WTC11 (cell line): ENCODE measurements around the gene FXYD6. TPM values are rescaled to one million over a fixed set of nuclear protein-coding genes. Genes with fewer than 3 reads are reported as not detected.

Experiments used
- ATAC-seq: fragments of 200-7000 bp; cut with Tn5 transposase; 2 replicates; pipeline ENCODE4 v1.10.0; 2021; ENCODE audit warnings: mild to moderate bottlenecking, moderate library complexity
- CTCF ChIA-PET: fragments of 300-600 bp; sonication (Branson Sonifier 250); formaldehyde crosslinking; loops from one replicate; lab custom pipeline; 2021; ENCODE audit warnings: antibody characterized with exemption; lab: Charles Lee
- POLR2A ChIA-PET: fragments of 350-600 bp; sonication (Branson Sonifier 250); formaldehyde crosslinking; loops from one replicate; lab custom pipeline; 2021; ENCODE audit warnings: antibody characterized with exemption; lab: Charles Lee
- DNase-seq: peaks from one replicate; pipeline ENCODE4 v3.0.0; 2021; ENCODE audit warnings: low spot score
- H3K27ac Mint-ChIP-seq: 2 replicates; pipeline ENCODE4 v1.8.0; 2021; ENCODE audit warnings: mixed read lengths
- H3K27me3 Mint-ChIP-seq: 2 replicates; pipeline ENCODE4 v1.8.0; 2021; ENCODE audit warnings: low read depth, mild to moderate bottlenecking, moderate library complexity, mixed read lengths
- H3K36me3 Mint-ChIP-seq: 2 replicates; pipeline ENCODE4 v1.8.0; 2021; ENCODE audit warnings: mixed read lengths
- H3K4me1 Mint-ChIP-seq: 2 replicates; pipeline ENCODE4 v1.8.0; 2022; ENCODE audit warnings: mixed read lengths
- H3K4me3 Mint-ChIP-seq: 2 replicates; pipeline ENCODE4 v1.8.0; 2021; ENCODE audit warnings: mild to moderate bottlenecking, moderate library complexity, mixed read lengths
- H3K9me3 Mint-ChIP-seq: 2 replicates; pipeline ENCODE4 v1.8.0; 2021; ENCODE audit warnings: mixed read lengths
- CREB1 ChIP-seq: sonication (generic); formaldehyde crosslinking; IDR thresholded peaks from 2 replicates; pipeline ENCODE4 v1.8.0; 2023; ENCODE audit warnings: mild to moderate bottlenecking, missing genetic modification reagents
- ETV6 ChIP-seq: sonication (generic); formaldehyde crosslinking; IDR thresholded peaks from 2 replicates; pipeline ENCODE4 v1.8.1; 2022; ENCODE audit warnings: mild to moderate bottlenecking, missing genetic modification reagents
- GTF2I ChIP-seq: fragments of 250-450 bp; sonication (Bioruptor Pico); conservative IDR thresholded peaks from 2 replicates; pipeline ENCODE4 v1.4.0; 2021; ENCODE audit warnings: mild to moderate bottlenecking
- JAZF1 ChIP-seq: fragments of 250-450 bp; sonication (Bioruptor Pico); IDR thresholded peaks from 2 replicates; pipeline ENCODE4 v1.9.0; 2021; ENCODE audit warnings: moderate library complexity, mild to moderate bottlenecking, inconsistent platforms
- PRRX2 ChIP-seq: fragments of 250-450 bp; sonication (Bioruptor Pico); IDR thresholded peaks from 2 replicates; pipeline ENCODE4 v1.8.0; 2021; ENCODE audit warnings: mild to moderate bottlenecking
- ZBTB21 ChIP-seq: sonication (generic); formaldehyde crosslinking; IDR thresholded peaks from 2 replicates; pipeline ENCODE4 v1.8.1; 2023; ENCODE audit warnings: mild to moderate bottlenecking, missing genetic modification reagents, borderline replicate concordance
- ZNF263 ChIP-seq: sonication (generic); formaldehyde crosslinking; IDR thresholded peaks from 2 replicates; pipeline ENCODE4 v1.8.1; 2022; ENCODE audit warnings: low read depth, mild to moderate bottlenecking, moderate library complexity, missing genetic modification reagents
- ZNF416 ChIP-seq: fragments of 250-450 bp; sonication (Bioruptor Pico); IDR thresholded peaks from 2 replicates; pipeline ENCODE4 v1.9.0; 2021; ENCODE audit warnings: mild to moderate bottlenecking, inconsistent platforms
- ZNF671 ChIP-seq: fragments of 250-450 bp; sonication (Bioruptor Pico); IDR thresholded peaks from 2 replicates; pipeline ENCODE4 v1.8.0; 2021; ENCODE audit warnings: mild to moderate bottlenecking
- total RNA-seq: library from RNA; stranded (reverse); gene quantifications from 3 replicates; pipeline ENCODE4 v1.2.3, GENCODE V29; 2021
- TF ChIP-seq, protein P1 (sequence below): sonication (generic); formaldehyde crosslinking; IDR thresholded peaks from 2 replicates; pipeline ENCODE4 v1.8.1; 2023; ENCODE audit warnings: mild to moderate bottlenecking, missing genetic modification reagents
- TF ChIP-seq, protein P2 (sequence below): sonication (generic); formaldehyde crosslinking; conservative IDR thresholded peaks from 2 replicates; pipeline ENCODE4 v1.8.1; 2023; ENCODE audit warnings: mild to moderate bottlenecking, low read depth, missing genetic modification reagents, moderate library complexity
- TF ChIP-seq, protein P3 (sequence below): sonication (generic); formaldehyde crosslinking; IDR thresholded peaks from 2 replicates; pipeline ENCODE4 v1.8.0; 2023; ENCODE audit warnings: mild to moderate bottlenecking, missing genetic modification reagents
- TF ChIP-seq, protein P4 (sequence below): fragments of 200-600 bp; IDR thresholded peaks from 2 replicates; pipeline ENCODE4 v1.8.0; 2022; ENCODE audit warnings: antibody characterized with exemption
- TF ChIP-seq, protein P5 (sequence below): sonication (generic); formaldehyde crosslinking; IDR thresholded peaks from 2 replicates; pipeline ENCODE4 v1.8.0; 2023; ENCODE audit warnings: missing genetic modification reagents, mild to moderate bottlenecking, borderline replicate concordance

The FXYD6 gene
- total RNA-seq, 1 experiment from 2014 or later, result 26.2 TPM

DNA sequence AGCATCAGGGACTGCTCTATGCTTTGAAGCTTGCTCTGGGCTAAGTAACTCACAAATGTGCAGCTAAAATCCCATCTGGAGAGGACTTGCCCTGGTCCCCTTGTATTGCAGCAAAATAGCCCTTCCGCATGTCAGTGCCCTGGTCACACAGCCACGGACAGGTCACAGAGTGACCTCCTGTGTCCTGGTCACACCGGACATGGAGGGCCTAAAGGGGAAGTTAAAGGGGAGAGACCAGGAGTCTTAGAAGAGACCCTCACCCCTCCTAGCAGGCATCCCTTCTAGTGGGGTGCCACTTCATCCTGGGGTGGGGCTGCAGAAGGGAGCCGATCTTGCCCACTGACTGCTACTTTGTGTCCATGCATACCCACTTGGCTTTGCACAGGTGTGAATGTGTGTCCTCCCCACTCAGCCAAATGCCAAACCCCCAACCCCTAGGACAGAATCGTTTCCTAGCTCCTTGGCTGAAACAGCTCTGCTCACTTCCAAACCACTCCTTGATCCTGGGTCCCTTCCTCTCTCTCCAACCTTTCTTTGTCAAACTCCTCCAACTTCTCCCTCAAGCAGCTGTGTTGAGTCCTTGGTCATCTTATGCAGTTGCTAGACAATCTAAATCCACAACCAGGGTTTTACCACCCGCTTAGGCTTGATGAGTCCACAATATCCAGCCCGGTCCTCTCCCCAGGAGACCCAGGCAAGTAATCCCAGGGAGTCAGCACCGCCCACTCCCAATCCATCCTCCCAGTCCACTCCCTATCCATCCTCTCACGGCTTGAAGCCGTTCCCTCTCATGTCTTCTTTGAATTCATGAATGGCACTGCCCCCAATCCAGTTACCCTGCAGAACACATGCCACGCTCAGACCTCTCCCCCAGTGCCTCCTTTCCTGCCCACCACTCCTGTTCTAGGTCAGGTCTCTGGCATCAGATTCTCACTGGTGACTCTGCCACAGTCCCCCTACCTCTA is 3.3 kb upstream of the FXYD6 start (continued):
- TF ChIP-seq, protein P1, sequence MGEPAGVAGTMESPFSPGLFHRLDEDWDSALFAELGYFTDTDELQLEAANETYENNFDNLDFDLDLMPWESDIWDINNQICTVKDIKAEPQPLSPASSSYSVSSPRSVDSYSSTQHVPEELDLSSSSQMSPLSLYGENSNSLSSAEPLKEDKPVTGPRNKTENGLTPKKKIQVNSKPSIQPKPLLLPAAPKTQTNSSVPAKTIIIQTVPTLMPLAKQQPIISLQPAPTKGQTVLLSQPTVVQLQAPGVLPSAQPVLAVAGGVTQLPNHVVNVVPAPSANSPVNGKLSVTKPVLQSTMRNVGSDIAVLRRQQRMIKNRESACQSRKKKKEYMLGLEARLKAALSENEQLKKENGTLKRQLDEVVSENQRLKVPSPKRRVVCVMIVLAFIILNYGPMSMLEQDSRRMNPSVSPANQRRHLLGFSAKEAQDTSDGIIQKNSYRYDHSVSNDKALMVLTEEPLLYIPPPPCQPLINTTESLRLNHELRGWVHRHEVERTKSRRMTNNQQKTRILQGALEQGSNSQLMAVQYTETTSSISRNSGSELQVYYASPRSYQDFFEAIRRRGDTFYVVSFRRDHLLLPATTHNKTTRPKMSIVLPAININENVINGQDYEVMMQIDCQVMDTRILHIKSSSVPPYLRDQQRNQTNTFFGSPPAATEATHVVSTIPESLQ, result no peak
- no peak for TF ChIP-seq ETV6 (CRISPR knock-in tag)
- TF ChIP-seq, protein P2, sequence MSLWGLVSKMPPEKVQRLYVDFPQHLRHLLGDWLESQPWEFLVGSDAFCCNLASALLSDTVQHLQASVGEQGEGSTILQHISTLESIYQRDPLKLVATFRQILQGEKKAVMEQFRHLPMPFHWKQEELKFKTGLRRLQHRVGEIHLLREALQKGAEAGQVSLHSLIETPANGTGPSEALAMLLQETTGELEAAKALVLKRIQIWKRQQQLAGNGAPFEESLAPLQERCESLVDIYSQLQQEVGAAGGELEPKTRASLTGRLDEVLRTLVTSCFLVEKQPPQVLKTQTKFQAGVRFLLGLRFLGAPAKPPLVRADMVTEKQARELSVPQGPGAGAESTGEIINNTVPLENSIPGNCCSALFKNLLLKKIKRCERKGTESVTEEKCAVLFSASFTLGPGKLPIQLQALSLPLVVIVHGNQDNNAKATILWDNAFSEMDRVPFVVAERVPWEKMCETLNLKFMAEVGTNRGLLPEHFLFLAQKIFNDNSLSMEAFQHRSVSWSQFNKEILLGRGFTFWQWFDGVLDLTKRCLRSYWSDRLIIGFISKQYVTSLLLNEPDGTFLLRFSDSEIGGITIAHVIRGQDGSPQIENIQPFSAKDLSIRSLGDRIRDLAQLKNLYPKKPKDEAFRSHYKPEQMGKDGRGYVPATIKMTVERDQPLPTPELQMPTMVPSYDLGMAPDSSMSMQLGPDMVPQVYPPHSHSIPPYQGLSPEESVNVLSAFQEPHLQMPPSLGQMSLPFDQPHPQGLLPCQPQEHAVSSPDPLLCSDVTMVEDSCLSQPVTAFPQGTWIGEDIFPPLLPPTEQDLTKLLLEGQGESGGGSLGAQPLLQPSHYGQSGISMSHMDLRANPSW (CRISPR knock-in tag), result no peak

DNA sequence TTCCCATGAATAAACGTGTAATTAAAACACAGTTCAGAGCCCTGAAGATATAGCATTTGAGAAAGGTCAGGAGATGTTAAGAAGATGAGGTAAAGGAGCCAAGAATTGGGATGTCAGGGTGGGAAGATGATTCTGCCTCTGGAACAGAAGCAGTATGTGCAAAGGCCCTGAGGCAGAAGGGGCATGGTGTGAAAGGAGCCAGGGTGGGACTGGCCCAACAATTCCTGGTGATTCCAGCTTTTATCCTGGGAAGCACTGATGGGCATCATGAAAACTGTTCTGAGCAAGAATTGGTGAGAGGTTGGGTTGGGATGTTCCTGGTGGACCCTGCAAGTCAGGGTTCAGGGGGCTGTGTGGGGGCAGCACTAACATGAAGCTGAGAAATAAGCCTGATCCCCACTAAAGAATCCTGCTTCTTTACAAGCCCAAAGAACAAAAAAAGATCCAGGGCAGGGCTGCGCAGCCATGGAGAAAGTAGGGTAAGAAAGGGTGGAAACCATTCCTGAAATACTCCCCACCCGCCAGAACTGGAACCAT is 2.5 kb upstream of the FXYD6 start:
- Mint-ChIP-seq H3K36me3 (no peaks in the 10 kb centered on the region), H3K27me3 (peaks cover 70% of the 10 kb centered on the region), H3K9me3 (no peaks in the 10 kb centered on the region), H3K27ac (no peak overlapping the region), H3K4me3 (no peak overlapping the region), H3K4me1 (peaks cover 40% of the 10 kb centered on the region)
- ChIA-PET CTCF (interaction anchor here (1.0 kb wide), 1 partner anchor 67 kb away, joined by 3 read pairs; no protein-coding TSS in a partner anchor), POLR2A (no interaction called here)
- ATAC-seq, result no peak
- TF ChIP-seq GTF2I (CRISPR knock-in tag) (no peak), ZNF671 (CRISPR knock-in tag) (no peak), ZBTB21 (CRISPR knock-in tag) (no peak), ZNF416 (CRISPR knock-in tag) (no peak), JAZF1 (CRISPR knock-in tag) (no peak), ZNF263 (CRISPR knock-in tag) (no peak)
- TF ChIP-seq, protein P3, sequence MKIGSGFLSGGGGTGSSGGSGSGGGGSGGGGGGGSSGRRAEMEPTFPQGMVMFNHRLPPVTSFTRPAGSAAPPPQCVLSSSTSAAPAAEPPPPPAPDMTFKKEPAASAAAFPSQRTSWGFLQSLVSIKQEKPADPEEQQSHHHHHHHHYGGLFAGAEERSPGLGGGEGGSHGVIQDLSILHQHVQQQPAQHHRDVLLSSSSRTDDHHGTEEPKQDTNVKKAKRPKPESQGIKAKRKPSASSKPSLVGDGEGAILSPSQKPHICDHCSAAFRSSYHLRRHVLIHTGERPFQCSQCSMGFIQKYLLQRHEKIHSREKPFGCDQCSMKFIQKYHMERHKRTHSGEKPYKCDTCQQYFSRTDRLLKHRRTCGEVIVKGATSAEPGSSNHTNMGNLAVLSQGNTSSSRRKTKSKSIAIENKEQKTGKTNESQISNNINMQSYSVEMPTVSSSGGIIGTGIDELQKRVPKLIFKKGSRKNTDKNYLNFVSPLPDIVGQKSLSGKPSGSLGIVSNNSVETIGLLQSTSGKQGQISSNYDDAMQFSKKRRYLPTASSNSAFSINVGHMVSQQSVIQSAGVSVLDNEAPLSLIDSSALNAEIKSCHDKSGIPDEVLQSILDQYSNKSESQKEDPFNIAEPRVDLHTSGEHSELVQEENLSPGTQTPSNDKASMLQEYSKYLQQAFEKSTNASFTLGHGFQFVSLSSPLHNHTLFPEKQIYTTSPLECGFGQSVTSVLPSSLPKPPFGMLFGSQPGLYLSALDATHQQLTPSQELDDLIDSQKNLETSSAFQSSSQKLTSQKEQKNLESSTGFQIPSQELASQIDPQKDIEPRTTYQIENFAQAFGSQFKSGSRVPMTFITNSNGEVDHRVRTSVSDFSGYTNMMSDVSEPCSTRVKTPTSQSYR (CRISPR knock-in tag), result no peak
- DNase-seq, result no peak

DNA sequence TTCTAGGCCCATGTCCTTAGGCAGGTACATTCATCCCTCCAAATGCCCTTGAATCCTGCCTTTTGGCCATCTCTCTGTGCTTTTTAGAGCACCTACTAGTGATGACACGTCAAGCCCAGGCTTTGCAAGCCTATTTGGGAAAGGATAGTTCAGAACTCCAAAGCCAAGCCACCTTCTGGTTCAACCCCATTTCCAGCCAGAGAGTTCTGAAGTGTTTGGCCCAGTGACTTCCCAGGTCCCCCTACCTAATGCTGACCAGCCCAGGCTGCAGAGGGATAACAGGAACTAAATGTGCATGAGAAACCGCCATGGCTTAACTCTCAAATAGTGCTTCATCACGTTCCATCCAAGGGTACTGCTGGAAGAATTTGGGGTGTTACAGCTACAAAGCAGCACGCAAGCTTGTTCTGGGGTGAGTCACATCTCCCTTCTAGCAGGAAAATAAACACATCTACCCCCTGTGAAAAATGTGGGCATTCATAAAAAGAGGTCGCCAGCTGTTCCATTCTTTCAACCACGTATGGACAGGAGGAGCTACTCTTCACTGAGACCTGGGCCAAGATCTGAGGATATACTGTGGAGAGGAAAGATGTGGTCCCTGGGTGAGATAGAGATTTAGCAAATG is 2.0 kb upstream of the FXYD6 start:
- DNase-seq (no peak), ATAC-seq (no peak)
- H3K27me3 Mint-ChIP-seq, result peaks cover 76% of the 10 kb centered on the region
- POLR2A ChIA-PET, result no interaction called here
- no peak overlapping the region for H3K27ac Mint-ChIP-seq
- no peaks in the 10 kb centered on the region for H3K36me3 Mint-ChIP-seq
- peaks cover 42% of the 10 kb centered on the region for H3K4me1 Mint-ChIP-seq
- H3K4me3 Mint-ChIP-seq, result 0 out of 2 replicates have a peak overlapping the region, but pooled peaks have one; percentile 9
- CTCF ChIA-PET, result interaction anchor here (1.0 to 4.5 kb wide), 5 partner anchors 26 to 452 kb away, joined by 3 to 25 read pairs (median 10); no protein-coding TSS in a partner anchor
- H3K9me3 Mint-ChIP-seq, result no peaks in the 10 kb centered on the region
- no peak for TF ChIP-seq CREB1 (CRISPR knock-in tag)
- TF ChIP-seq, protein P4, sequence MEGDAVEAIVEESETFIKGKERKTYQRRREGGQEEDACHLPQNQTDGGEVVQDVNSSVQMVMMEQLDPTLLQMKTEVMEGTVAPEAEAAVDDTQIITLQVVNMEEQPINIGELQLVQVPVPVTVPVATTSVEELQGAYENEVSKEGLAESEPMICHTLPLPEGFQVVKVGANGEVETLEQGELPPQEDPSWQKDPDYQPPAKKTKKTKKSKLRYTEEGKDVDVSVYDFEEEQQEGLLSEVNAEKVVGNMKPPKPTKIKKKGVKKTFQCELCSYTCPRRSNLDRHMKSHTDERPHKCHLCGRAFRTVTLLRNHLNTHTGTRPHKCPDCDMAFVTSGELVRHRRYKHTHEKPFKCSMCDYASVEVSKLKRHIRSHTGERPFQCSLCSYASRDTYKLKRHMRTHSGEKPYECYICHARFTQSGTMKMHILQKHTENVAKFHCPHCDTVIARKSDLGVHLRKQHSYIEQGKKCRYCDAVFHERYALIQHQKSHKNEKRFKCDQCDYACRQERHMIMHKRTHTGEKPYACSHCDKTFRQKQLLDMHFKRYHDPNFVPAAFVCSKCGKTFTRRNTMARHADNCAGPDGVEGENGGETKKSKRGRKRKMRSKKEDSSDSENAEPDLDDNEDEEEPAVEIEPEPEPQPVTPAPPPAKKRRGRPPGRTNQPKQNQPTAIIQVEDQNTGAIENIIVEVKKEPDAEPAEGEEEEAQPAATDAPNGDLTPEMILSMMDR, result no peak
- TF ChIP-seq, protein P5, sequence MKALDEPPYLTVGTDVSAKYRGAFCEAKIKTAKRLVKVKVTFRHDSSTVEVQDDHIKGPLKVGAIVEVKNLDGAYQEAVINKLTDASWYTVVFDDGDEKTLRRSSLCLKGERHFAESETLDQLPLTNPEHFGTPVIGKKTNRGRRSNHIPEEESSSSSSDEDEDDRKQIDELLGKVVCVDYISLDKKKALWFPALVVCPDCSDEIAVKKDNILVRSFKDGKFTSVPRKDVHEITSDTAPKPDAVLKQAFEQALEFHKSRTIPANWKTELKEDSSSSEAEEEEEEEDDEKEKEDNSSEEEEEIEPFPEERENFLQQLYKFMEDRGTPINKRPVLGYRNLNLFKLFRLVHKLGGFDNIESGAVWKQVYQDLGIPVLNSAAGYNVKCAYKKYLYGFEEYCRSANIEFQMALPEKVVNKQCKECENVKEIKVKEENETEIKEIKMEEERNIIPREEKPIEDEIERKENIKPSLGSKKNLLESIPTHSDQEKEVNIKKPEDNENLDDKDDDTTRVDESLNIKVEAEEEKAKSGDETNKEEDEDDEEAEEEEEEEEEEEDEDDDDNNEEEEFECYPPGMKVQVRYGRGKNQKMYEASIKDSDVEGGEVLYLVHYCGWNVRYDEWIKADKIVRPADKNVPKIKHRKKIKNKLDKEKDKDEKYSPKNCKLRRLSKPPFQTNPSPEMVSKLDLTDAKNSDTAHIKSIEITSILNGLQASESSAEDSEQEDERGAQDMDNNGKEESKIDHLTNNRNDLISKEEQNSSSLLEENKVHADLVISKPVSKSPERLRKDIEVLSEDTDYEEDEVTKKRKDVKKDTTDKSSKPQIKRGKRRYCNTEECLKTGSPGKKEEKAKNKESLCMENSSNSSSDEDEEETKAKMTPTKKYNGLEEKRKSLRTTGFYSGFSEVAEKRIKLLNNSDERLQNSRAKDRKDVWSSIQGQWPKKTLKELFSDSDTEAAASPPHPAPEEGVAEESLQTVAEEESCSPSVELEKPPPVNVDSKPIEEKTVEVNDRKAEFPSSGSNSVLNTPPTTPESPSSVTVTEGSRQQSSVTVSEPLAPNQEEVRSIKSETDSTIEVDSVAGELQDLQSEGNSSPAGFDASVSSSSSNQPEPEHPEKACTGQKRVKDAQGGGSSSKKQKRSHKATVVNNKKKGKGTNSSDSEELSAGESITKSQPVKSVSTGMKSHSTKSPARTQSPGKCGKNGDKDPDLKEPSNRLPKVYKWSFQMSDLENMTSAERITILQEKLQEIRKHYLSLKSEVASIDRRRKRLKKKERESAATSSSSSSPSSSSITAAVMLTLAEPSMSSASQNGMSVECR (CRISPR knock-in tag), result no peak
- no peak for TF ChIP-seq PRRX2 (CRISPR knock-in tag)
